Neural cell (in vitro differentiated cells): ENCODE results near the gene ERBB2. TPM values are rescaled to one million over a fixed set of nuclear protein-coding genes. Genes with fewer than 3 reads are reported as not detected.

Experiments
- H2AFZ ChIP-seq: fragments of 200-600, 300-800 bp; sonication (generic), shearing (Covaris generic); 2 replicates; pipeline ENCODE4 v1.6.0; 2014; ENCODE audit warnings: low read depth, mild to moderate bottlenecking, antibody characterized with exemption, low read length, moderate library complexity
- H3F3A ChIP-seq: fragments of 200-600 bp; shearing (Covaris generic); 2 replicates; pipeline ENCODE4 v1.6.1; 2016; ENCODE audit warnings: mild to moderate bottlenecking, moderate library complexity, mixed read lengths, antibody characterized with exemption, low read length; ENCODE audit not compliant: insufficient read depth, poor library complexity, severe bottlenecking
- H3K27ac ChIP-seq: fragments of 200-600, 300-800 bp; sonication (generic), shearing (Covaris generic); 2 replicates; pipeline ENCODE4 v1.5.1; 2014; ENCODE audit warnings: mild to moderate bottlenecking, low read length, moderate library complexity
- H3K27me3 ChIP-seq: fragments of 300-800, 200-600 bp; sonication (generic), shearing (Covaris generic); 2 replicates; pipeline ENCODE4 v1.6.0; 2014; ENCODE audit warnings: mild to moderate bottlenecking, low read depth, low read length, moderate library complexity; ENCODE audit not compliant: insufficient read depth
- H3K36me3 ChIP-seq: fragments of 300-800, 200-600 bp; sonication (generic), shearing (Covaris generic); 2 replicates; pipeline ENCODE4 v1.5.1; 2014; ENCODE audit warnings: mild to moderate bottlenecking, antibody characterized with exemption, low read length, moderate library complexity; ENCODE audit not compliant: insufficient read depth
- H3K4me2 ChIP-seq: fragments of 300-800, 200-600 bp; sonication (generic), shearing (Covaris generic); 2 replicates; pipeline ENCODE4 v1.6.0; 2014; ENCODE audit warnings: mild to moderate bottlenecking, low read length
- H3K4me3 ChIP-seq: fragments of 300-800, 200-600 bp; sonication (generic), shearing (Covaris generic); 2 replicates; pipeline ENCODE4 v1.5.1; 2014; ENCODE audit warnings: mild to moderate bottlenecking, low read length, moderate library complexity
- H3K79me2 ChIP-seq: fragments of 200-600 bp; shearing (Covaris generic); replicated peaks from 2 replicates; pipeline ENCODE4 v1.6.0; 2014; ENCODE audit warnings: mild to moderate bottlenecking, low read length, moderate library complexity; ENCODE audit not compliant: insufficient read depth
- H3K9ac ChIP-seq: fragments of 300-800, 200-600 bp; sonication (generic), shearing (Covaris generic); 2 replicates; pipeline ENCODE4 v1.6.1; 2016; ENCODE audit warnings: mild to moderate bottlenecking, low read length, mixed read lengths
- H3K9me2 ChIP-seq: fragments of 200-600 bp; shearing (Covaris generic); 2 replicates; pipeline ENCODE4 v1.6.1; 2016; ENCODE audit warnings: mild to moderate bottlenecking, low read length, mixed read lengths; ENCODE audit not compliant: insufficient read depth
- H3K9me3 ChIP-seq: fragments of 200-600, 300-800 bp; sonication (generic), shearing (Covaris generic); 2 replicates; pipeline ENCODE4 v1.6.1; 2016; ENCODE audit warnings: mild to moderate bottlenecking, mixed run types, low read length, moderate library complexity, mixed read lengths
- H4K20me1 ChIP-seq: fragments of 200-600 bp; shearing (Covaris generic); 2 replicates; pipeline ENCODE4 v1.6.1; 2016; ENCODE audit warnings: mild to moderate bottlenecking, mixed run types; ENCODE audit not compliant: insufficient read depth
- CTCF ChIP-seq: fragments of 450-650 bp; IDR thresholded peaks from 2 replicates; pipeline ENCODE4 v1.5.1; 2014; ENCODE audit warnings: antibody characterized with exemption, mild to moderate bottlenecking, moderate library complexity; ENCODE audit not compliant: poor library complexity, severe bottlenecking
- EP300 ChIP-seq: fragments of 450-650 bp; conservative IDR thresholded peaks from 2 replicates; pipeline ENCODE4 v1.6.1; 2014; ENCODE audit warnings: antibody characterized with exemption, mild to moderate bottlenecking, moderate library complexity; ENCODE audit not compliant: poor library complexity, severe bottlenecking
- EZH2 ChIP-seq: fragments of 200-600, 300-800 bp; shearing (Covaris generic), sonication (generic); IDR thresholded peaks from 2 replicates; pipeline ENCODE4 v1.6.1; 2014; ENCODE audit warnings: antibody characterized with exemption, low read length, borderline replicate concordance, mild to moderate bottlenecking; ENCODE audit not compliant: insufficient read depth, poor library complexity, severe bottlenecking
- MXI1 ChIP-seq: fragments of 450-650 bp; conservative IDR thresholded peaks from 2 replicates; pipeline ENCODE4 v1.6.1; 2014; ENCODE audit warnings: antibody characterized with exemption, mild to moderate bottlenecking; ENCODE audit not compliant: poor library complexity, severe bottlenecking
- POLR2AphosphoS5 ChIP-seq: IDR thresholded peaks from 2 replicates; pipeline ENCODE4 v1.6.1; 2012
- RAD21 ChIP-seq: fragments of 450-650 bp; conservative IDR thresholded peaks from 2 replicates; pipeline ENCODE4 v1.6.1; 2014; ENCODE audit warnings: antibody characterized with exemption, mild to moderate bottlenecking, moderate library complexity
- SMC3 ChIP-seq: fragments of 450-650 bp; conservative IDR thresholded peaks from 2 replicates; pipeline ENCODE4 v1.6.1; 2014; ENCODE audit warnings: antibody characterized with exemption, mild to moderate bottlenecking, moderate library complexity; ENCODE audit not compliant: poor library complexity
- TAF1 ChIP-seq: IDR thresholded peaks from 2 replicates; pipeline ENCODE4 v1.6.1; 2012; ENCODE audit warnings: low read depth
- polyA plus RNA-seq: library from polyadenylated mRNA; depleted of rRNA; stranded (reverse); fragments of >200 nt; gene quantifications from 2 replicates; pipeline ENCODE4 v1.2.3, GENCODE V29; 2014
- TF ChIP-seq, protein P1 (sequence below): IDR thresholded peaks from 2 replicates; pipeline ENCODE4 v1.6.1; 2012; ENCODE audit warnings: borderline replicate concordance

ERBB2 gene
- polyA plus RNA-seq, 1 donor from 2014 or later, result 16.0 TPM

GRCh38 chr17:39674702-39675389 is 25.0 kb upstream of the ERBB2 start:
- H3F3A ChIP-seq, result no peaks in the 10 kb centered on the region
- no peaks in the 10 kb centered on the region for H4K20me1 ChIP-seq
- TF ChIP-seq, protein P1, sequence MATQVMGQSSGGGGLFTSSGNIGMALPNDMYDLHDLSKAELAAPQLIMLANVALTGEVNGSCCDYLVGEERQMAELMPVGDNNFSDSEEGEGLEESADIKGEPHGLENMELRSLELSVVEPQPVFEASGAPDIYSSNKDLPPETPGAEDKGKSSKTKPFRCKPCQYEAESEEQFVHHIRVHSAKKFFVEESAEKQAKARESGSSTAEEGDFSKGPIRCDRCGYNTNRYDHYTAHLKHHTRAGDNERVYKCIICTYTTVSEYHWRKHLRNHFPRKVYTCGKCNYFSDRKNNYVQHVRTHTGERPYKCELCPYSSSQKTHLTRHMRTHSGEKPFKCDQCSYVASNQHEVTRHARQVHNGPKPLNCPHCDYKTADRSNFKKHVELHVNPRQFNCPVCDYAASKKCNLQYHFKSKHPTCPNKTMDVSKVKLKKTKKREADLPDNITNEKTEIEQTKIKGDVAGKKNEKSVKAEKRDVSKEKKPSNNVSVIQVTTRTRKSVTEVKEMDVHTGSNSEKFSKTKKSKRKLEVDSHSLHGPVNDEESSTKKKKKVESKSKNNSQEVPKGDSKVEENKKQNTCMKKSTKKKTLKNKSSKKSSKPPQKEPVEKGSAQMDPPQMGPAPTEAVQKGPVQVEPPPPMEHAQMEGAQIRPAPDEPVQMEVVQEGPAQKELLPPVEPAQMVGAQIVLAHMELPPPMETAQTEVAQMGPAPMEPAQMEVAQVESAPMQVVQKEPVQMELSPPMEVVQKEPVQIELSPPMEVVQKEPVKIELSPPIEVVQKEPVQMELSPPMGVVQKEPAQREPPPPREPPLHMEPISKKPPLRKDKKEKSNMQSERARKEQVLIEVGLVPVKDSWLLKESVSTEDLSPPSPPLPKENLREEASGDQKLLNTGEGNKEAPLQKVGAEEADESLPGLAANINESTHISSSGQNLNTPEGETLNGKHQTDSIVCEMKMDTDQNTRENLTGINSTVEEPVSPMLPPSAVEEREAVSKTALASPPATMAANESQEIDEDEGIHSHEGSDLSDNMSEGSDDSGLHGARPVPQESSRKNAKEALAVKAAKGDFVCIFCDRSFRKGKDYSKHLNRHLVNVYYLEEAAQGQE, result no peak
- TF ChIP-seq POLR2AphosphoS5 (no peak), EZH2 (no peak), MXI1 (no peak), SMC3 (no peak), CTCF (no peak), RAD21 (no peak), TAF1 (no peak), EP300 (no peak)
- no peaks in the 10 kb centered on the region for H3K27me3 ChIP-seq
- no peak overlapping the region for H3K4me3 ChIP-seq
- H3K4me2 ChIP-seq, result no peak overlapping the region
- H3K9ac ChIP-seq, result no peak overlapping the region
- H3K36me3 ChIP-seq, result no peaks in the 10 kb centered on the region
- no peaks in the 10 kb centered on the region for H3K9me2 ChIP-seq
- H3K79me2 ChIP-seq, result no peaks in the 10 kb centered on the region
- H2AFZ ChIP-seq, result no peak overlapping the region
- H3K9me3 ChIP-seq, result no peaks in the 10 kb centered on the region
- H3K27ac ChIP-seq, result no peak overlapping the region

GRCh38 chr17:39675390-39676082 is 24.3 kb upstream of the ERBB2 start:
- Histone ChIP-seq H3F3A (no peaks in the 10 kb centered on the region), H3K4me2 (no peak overlapping the region), H3K9ac (no peak overlapping the region), H3K27ac (no peak overlapping the region), H4K20me1 (no peaks in the 10 kb centered on the region), H3K27me3 (no peaks in the 10 kb centered on the region), H3K36me3 (no peaks in the 10 kb centered on the region), H3K79me2 (no peaks in the 10 kb centered on the region), H3K9me3 (no peaks in the 10 kb centered on the region), H3K9me2 (no peaks in the 10 kb centered on the region), H2AFZ (no peak overlapping the region), H3K4me3 (no peak overlapping the region)
- TF ChIP-seq TAF1 (no peak), MXI1 (no peak), EP300 (no peak), SMC3 (no peak), RAD21 (no peak), POLR2AphosphoS5 (no peak)
- TF ChIP-seq, protein P1, result no peak
